Measurements from ENCODE around the gene NPTXR. TPM values are rescaled to one million over a fixed set of nuclear protein-coding genes. Genes with fewer than 3 reads are reported as not detected.

Gene NPTXR
- total RNA-seq, 2 experiments from 2014 or later, result 0.08 TPM; not detected in 1

DNA sequence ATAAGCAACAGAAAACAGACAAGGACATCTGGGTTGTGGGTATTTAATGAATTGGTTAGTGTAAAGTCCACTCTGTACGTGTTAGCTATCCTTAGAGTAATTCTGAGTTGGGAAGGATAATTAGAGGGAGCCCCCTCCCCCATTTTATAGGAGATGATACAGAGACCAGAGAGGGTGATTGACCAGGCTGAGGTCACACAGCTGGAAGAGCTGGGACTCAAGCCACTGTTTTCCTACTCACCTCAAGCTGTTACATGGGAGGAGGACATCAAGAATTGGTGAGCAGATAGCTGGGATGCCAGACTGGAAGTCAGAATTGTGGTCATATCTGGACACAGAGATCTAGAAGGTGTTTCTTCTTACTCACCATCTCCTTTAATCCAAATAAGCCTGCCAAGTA, 8.7 kb upstream of the NPTXR start:
- BruUV-seq (replicated peaks), result no TSS peak
- Histone ChIP-seq H3K4me2 (ENCODE audit: low read length) (no peak overlapping the region), H3K9me3 (ENCODE audit: low read length) (no peaks in the 10 kb centered on the region), H3K36me3 (ENCODE audit: insufficient read depth, low read length) (no peaks in the 10 kb centered on the region), H3K27ac (ENCODE audit: low read depth, low read length, poor library complexity, severe bottlenecking) (no peak overlapping the region), H3K79me2 (ENCODE audit: insufficient read depth, low read depth, low read length) (no peaks in the 10 kb centered on the region), H3K4me1 (ENCODE audit: insufficient read depth, low read length, poor library complexity, severe bottlenecking) (no peaks in the 10 kb centered on the region), H3K9me2 (ENCODE audit: insufficient read depth, low read length) (no peaks in the 10 kb centered on the region), H2AFZ (ENCODE audit: low read length) (no peak overlapping the region), H3K4me3 (ENCODE audit: low read depth, low read length, poor library complexity, severe bottlenecking) (no peak overlapping the region), H4K20me1 (ENCODE audit: insufficient read depth, low read length) (no peaks in the 10 kb centered on the region)
- DNase-seq (ENCODE audit: low spot score), result no peak
- POLR2A ChIA-PET, result no interaction called here
- intact Hi-C loops (cut with micrococcal nuclease; ENCODE audit: unreplicated experiment), result no loop called here
- TF ChIP-seq, protein P1, sequence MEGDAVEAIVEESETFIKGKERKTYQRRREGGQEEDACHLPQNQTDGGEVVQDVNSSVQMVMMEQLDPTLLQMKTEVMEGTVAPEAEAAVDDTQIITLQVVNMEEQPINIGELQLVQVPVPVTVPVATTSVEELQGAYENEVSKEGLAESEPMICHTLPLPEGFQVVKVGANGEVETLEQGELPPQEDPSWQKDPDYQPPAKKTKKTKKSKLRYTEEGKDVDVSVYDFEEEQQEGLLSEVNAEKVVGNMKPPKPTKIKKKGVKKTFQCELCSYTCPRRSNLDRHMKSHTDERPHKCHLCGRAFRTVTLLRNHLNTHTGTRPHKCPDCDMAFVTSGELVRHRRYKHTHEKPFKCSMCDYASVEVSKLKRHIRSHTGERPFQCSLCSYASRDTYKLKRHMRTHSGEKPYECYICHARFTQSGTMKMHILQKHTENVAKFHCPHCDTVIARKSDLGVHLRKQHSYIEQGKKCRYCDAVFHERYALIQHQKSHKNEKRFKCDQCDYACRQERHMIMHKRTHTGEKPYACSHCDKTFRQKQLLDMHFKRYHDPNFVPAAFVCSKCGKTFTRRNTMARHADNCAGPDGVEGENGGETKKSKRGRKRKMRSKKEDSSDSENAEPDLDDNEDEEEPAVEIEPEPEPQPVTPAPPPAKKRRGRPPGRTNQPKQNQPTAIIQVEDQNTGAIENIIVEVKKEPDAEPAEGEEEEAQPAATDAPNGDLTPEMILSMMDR (conservative IDR thresholded peaks at IDR 0.05; ENCODE audit: low read length), result no peak
- no peak for TF ChIP-seq EZH2phosphoT487 (IDR thresholded peaks at IDR 0.05; ENCODE audit: borderline replicate concordance, low read depth, low read length)
- CTCF ChIA-PET (ENCODE audit: unreplicated experiment), result interaction anchor here (0.5 kb wide), 1 partner anchor 295 kb away, joined by 5 read pairs; no protein-coding TSS in a partner anchor

DNA sequence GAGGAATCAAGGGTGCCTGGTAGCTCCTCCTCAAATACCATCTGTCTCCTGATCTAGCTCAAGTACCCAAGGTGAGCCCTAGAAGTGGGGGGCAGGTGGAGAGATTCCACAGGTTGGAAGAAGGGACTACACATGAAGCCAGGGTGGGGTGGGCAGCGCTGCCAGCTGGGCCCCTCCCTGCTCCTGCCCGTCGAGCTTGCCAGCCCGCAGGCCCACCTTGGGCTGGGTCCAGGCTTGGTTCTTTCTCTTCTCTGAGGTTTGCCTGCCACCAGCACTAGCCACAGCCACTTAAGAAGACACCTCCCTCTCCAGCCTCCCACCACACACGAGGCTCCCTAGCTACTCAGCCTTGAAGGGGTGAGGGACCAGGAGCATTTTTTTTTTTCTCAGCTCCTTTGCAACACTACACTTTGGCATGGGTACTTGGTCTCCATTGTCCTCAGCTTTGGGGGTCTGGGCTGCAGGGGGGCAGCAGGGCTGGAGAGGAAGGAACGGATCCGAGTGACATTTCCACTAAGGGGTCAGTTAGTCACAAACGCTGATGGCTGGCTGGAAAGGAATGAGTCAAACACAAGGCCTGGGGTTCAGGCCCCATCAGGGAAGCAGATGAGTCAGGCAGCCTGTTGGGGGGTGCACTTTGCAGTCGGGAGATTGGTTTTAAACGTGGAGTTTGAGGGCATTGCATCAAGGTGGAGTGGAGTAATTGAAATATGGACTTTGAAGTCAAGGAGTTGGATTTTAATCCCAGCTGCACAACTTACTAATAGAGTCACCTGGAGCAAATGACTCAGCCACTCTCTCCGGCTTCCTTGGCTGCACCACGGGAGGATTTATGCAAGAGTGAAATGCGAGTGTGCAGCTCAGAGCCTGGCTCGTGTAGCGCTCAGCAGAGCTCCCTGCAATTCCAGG, 7.4 kb upstream of the NPTXR start:
- Histone ChIP-seq H3K36me3 (ENCODE audit: insufficient read depth, low read length) (no peaks in the 10 kb centered on the region), H3K9me3 (ENCODE audit: low read length) (no peaks in the 10 kb centered on the region), H3K79me2 (ENCODE audit: insufficient read depth, low read depth, low read length) (no peaks in the 10 kb centered on the region), H3K4me3 (ENCODE audit: low read depth, low read length, poor library complexity, severe bottlenecking) (no peak overlapping the region), H3K4me1 (ENCODE audit: insufficient read depth, low read length, poor library complexity, severe bottlenecking) (no peaks in the 10 kb centered on the region), H4K20me1 (ENCODE audit: insufficient read depth, low read length) (no peaks in the 10 kb centered on the region), H3K4me2 (ENCODE audit: low read length) (no peak overlapping the region), H3K27ac (ENCODE audit: low read depth, low read length, poor library complexity, severe bottlenecking) (no peak overlapping the region), H2AFZ (ENCODE audit: low read length) (no peak overlapping the region), H3K9me2 (ENCODE audit: insufficient read depth, low read length) (no peaks in the 10 kb centered on the region)
- DNase-seq (ENCODE audit: low spot score), result no peak
- no peak for TF ChIP-seq EZH2phosphoT487 (IDR thresholded peaks at IDR 0.05; ENCODE audit: borderline replicate concordance, low read depth, low read length)
- TF ChIP-seq, protein P1 (conservative IDR thresholded peaks at IDR 0.05; ENCODE audit: low read length), result no peak
- intact Hi-C loops (cut with micrococcal nuclease; ENCODE audit: unreplicated experiment), result no loop called here
- ChIA-PET CTCF (ENCODE audit: unreplicated experiment) (no interaction called here), POLR2A (no interaction called here)
- no TSS peak for BruUV-seq (replicated peaks)

DNA sequence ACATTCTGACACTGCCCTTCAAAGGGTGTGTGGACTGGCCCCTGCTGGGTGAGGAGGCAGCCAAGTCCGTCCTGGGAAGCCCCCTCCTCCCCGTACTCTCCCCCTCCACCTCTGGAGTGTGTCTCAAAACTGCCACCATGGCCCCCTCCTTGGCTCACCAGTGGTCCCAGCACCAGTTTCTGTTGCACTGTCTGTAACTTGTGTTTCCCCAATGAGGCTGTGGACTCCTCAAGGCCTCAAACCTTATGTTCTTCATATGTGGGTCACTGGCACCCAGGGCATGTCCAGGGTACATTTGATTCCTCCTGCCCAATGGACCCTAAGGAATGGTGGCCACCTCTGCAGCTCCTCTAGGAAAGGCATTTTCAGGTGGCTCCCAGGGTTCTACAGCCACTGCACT, 6.6 kb upstream of the NPTXR start:
- no peak for DNase-seq (ENCODE audit: low spot score)
- no peaks in the 10 kb centered on the region for H3K79me2 ChIP-seq (ENCODE audit: insufficient read depth, low read depth, low read length)
- ChIA-PET POLR2A (no interaction called here), CTCF (ENCODE audit: unreplicated experiment) (no interaction called here)
- H3K36me3 ChIP-seq (ENCODE audit: insufficient read depth, low read length), result no peaks in the 10 kb centered on the region
- intact Hi-C loops (cut with micrococcal nuclease; ENCODE audit: unreplicated experiment), result no loop called here
- H3K27ac ChIP-seq (ENCODE audit: low read depth, low read length, poor library complexity, severe bottlenecking), result no peak overlapping the region
- TF ChIP-seq, protein P1 (conservative IDR thresholded peaks at IDR 0.05; ENCODE audit: low read length), result no peak
- no peak for TF ChIP-seq EZH2phosphoT487 (IDR thresholded peaks at IDR 0.05; ENCODE audit: borderline replicate concordance, low read depth, low read length)
- BruUV-seq (replicated peaks), result no TSS peak
- H3K4me1 ChIP-seq (ENCODE audit: insufficient read depth, low read length, poor library complexity, severe bottlenecking), result no peaks in the 10 kb centered on the region
- H3K9me2 ChIP-seq (ENCODE audit: insufficient read depth, low read length), result no peaks in the 10 kb centered on the region
- H3K4me3 ChIP-seq (ENCODE audit: low read depth, low read length, poor library complexity, severe bottlenecking), result no peak overlapping the region
- H3K9me3 ChIP-seq (ENCODE audit: low read length), result no peaks in the 10 kb centered on the region
- no peak overlapping the region for H3K4me2 ChIP-seq (ENCODE audit: low read length)
- no peaks in the 10 kb centered on the region for H4K20me1 ChIP-seq (ENCODE audit: insufficient read depth, low read length)
- no peak overlapping the region for H2AFZ ChIP-seq (ENCODE audit: low read length)

Data from OCI-LY7 (cell line).